GM12872 (cell line): ENCODE measurements around the gene AMOTL2.

Experiments used
- CTCF ChIP-seq: IDR thresholded peaks from 3 replicates; pipeline ENCODE4 v1.5.1; 2011; ENCODE audit warnings: low read depth, mild to moderate bottlenecking, low read length, moderate library complexity; ENCODE audit not compliant: insufficient read depth

Gene AMOTL2

GRCh38 chr3:134374105-134374790 is at the start of gene AMOTL2:
Gene AMOTL2, minus strand, starts transcription at chr3:134374447. Its CDS starts 3,014 bp downstream, at chr3:134371433.
- no peak for TF ChIP-seq CTCF

GRCh38 chr3:134423153-134423552 is 48.9 kb upstream of the AMOTL2 start:
- no peak for TF ChIP-seq CTCF

GRCh38 chr3:134419960-134420321 is 45.7 kb upstream of the AMOTL2 start:
- TF ChIP-seq CTCF, result no peak

GRCh38 chr3:134419214-134419959 is 45.1 kb upstream of the AMOTL2 start:
- TF ChIP-seq CTCF, result no peak

- no peak for TF ChIP-seq CTCF
Measured at GRCh38 chr3:134409041-134409440, 34.8 kb upstream of the AMOTL2 start.

GRCh38 chr3:134407239-134407625 is 33.0 kb upstream of the AMOTL2 start:
- TF ChIP-seq CTCF, result no peak

- no peak for TF ChIP-seq CTCF
Measured at GRCh38 chr3:134406331-134407238, 32.3 kb upstream of the AMOTL2 start.
